Endothelial cell of umbilical vein (primary cell): ENCODE data around the gene LIMK2. TPM values are rescaled to one million over a fixed set of nuclear protein-coding genes. Genes with fewer than 3 reads are reported as not detected.
"Not testable (repeated sequence)": the region's sequence is repeated elsewhere in the genome, so short reads cannot be mapped to it uniquely, and the experiment has no call there.

Experiments
- BruUV-seq: library from RNA; stranded (reverse); fragments of 400-500 nt; replicated peaks from 2 replicates; lab custom pipeline; 2021; lab: Mats Ljungman, UMichigan
- CTCF ChIA-PET: fragments of 300-600, 350-600 bp; sonication (Branson Sonifier 250); formaldehyde crosslinking; loops from one replicate; lab custom pipeline; 2021; ENCODE audit warnings: antibody characterized with exemption, inconsistent platforms; lab: Charles Lee
- POLR2A ChIA-PET: fragments of 300-600, 350-600 bp; sonication (Branson Sonifier 250); formaldehyde crosslinking; loops from one replicate; lab custom pipeline; 2021; ENCODE audit warnings: antibody characterized with exemption, inconsistent platforms; lab: Charles Lee
- DNase-seq: peaks from one replicate; pipeline ENCODE4 v3.0.0-alpha.2; 2011; ENCODE audit warnings: low read depth, low spot score
- FAIRE-seq: peaks from 2 replicates; lab custom pipeline; 2011; peaks lifted over from hg19 to GRCh38; lab: Jason Lieb, UNC
- H2AFZ ChIP-seq: 2 replicates; pipeline ENCODE4 v1.6.0; 2012; ENCODE audit warnings: low read depth, low read length, control low read depth, inconsistent platforms
- H3K27ac ChIP-seq: 2 replicates; pipeline ENCODE4 v1.5.1; 2011; ENCODE audit warnings: low read depth, mild to moderate bottlenecking, control low read depth, low read length, moderate library complexity; ENCODE audit not compliant: insufficient read depth
- H3K27me3 ChIP-seq, 2 experiments: 2 replicates each; pipeline versions ENCODE4 v1.6.0 to v1.6.1; 2011; ENCODE audit warnings: low read length in 2 of 2, mixed read lengths in 1 of 2; ENCODE audit not compliant: control insufficient read depth in 2 of 2, insufficient read depth in 2 of 2
- H3K36me3 ChIP-seq, 2 experiments: 2 replicates in 1 of 2; 3 replicates in 1 of 2; pipeline ENCODE4 v1.5.1; 2011; ENCODE audit warnings: low read length in 2 of 2, mild to moderate bottlenecking in 1 of 2, moderate library complexity in 1 of 2; ENCODE audit not compliant: control insufficient read depth in 2 of 2, insufficient read depth in 2 of 2; ENCODE audit errors: extremely low read depth in 1 of 2
- H3K4me1 ChIP-seq: 3 replicates; pipeline ENCODE4 v1.5.1; 2011; ENCODE audit warnings: mild to moderate bottlenecking, low read length; ENCODE audit not compliant: control insufficient read depth, insufficient read depth; ENCODE audit errors: extremely low read depth
- H3K4me2 ChIP-seq: 2 replicates; pipeline ENCODE4 v1.6.1; 2011; ENCODE audit warnings: low read length, control low read depth, mixed read lengths; ENCODE audit not compliant: insufficient read depth
- H3K4me3 ChIP-seq, 3 experiments: fragments of 200-600 bp in 1 of 3; sonication (generic), shearing (Covaris generic) in 1 of 3; replicated peaks in 1 of 3; 2 replicates each; pipeline ENCODE4 v1.5.1; 2011 to 2016; ENCODE audit warnings: control low read depth in 3 of 3, low read length in 3 of 3, mild to moderate bottlenecking in 2 of 3, inconsistent platforms in 1 of 3, low read depth in 1 of 3, moderate library complexity in 1 of 3; ENCODE audit not compliant: insufficient read depth in 1 of 3
- H3K79me2 ChIP-seq: 2 replicates; pipeline ENCODE4 v1.6.0; 2012; ENCODE audit warnings: low read length, inconsistent platforms; ENCODE audit not compliant: control insufficient read depth, insufficient read depth
- H3K9ac ChIP-seq: replicated peaks from 2 replicates; pipeline ENCODE3; 2011; ENCODE audit warnings: low read length, control low read depth; ENCODE audit not compliant: insufficient read depth; ENCODE audit errors: extremely low read depth
- H3K9me1 ChIP-seq: replicated peaks from 3 replicates; pipeline ENCODE4 v1.6.0; 2011; ENCODE audit warnings: mild to moderate bottlenecking, low read length; ENCODE audit not compliant: control insufficient read depth, insufficient read depth; ENCODE audit errors: extremely low read depth
- H3K9me3 ChIP-seq: replicated peaks from 2 replicates; pipeline ENCODE4 v1.5.1; 2012; ENCODE audit warnings: low read length, inconsistent platforms; ENCODE audit not compliant: control insufficient read depth, insufficient read depth
- H4K20me1 ChIP-seq: replicated peaks from 2 replicates; pipeline ENCODE3; 2011; ENCODE audit warnings: mild to moderate bottlenecking, low read length; ENCODE audit not compliant: control insufficient read depth, insufficient read depth; ENCODE audit errors: extremely low read depth
- EZH2 ChIP-seq: IDR thresholded peaks from 2 replicates; pipeline ENCODE4 v1.6.1; 2012; ENCODE audit warnings: borderline replicate concordance, low read depth, mild to moderate bottlenecking, moderate library complexity, low read length, inconsistent platforms; ENCODE audit not compliant: severe bottlenecking
- FOS ChIP-seq: IDR thresholded peaks from 2 replicates; pipeline ENCODE4 v1.6.1; 2011; ENCODE audit warnings: mild to moderate bottlenecking, low read length, moderate library complexity, borderline replicate concordance; ENCODE audit not compliant: insufficient read depth
- GATA2 ChIP-seq: IDR thresholded peaks from 2 replicates; pipeline ENCODE4 v1.7.0; 2011; ENCODE audit warnings: low read depth, mild to moderate bottlenecking, moderate library complexity, mixed read lengths, low read length; ENCODE audit not compliant: insufficient read length, insufficient read depth
- JUN ChIP-seq: IDR thresholded peaks from 2 replicates; pipeline ENCODE4 v1.6.1; 2011; ENCODE audit warnings: borderline replicate concordance, low read depth; ENCODE audit not compliant: insufficient read length, insufficient read depth
- MAX ChIP-seq: IDR thresholded peaks from 2 replicates; pipeline ENCODE4 v1.6.1; 2011; ENCODE audit not compliant: insufficient read depth, insufficient read length
- MYC ChIP-seq: IDR thresholded peaks from one replicate; pipeline ENCODE4 v1.6.1; 2011; ENCODE audit warnings: mild to moderate bottlenecking, low read depth, low read length
- POLR2AphosphoS5 ChIP-seq: IDR thresholded peaks from 2 replicates; pipeline ENCODE4 v1.6.1; 2012; ENCODE audit warnings: low read depth, mild to moderate bottlenecking, control low read depth, low read length, moderate library complexity; ENCODE audit not compliant: insufficient read depth
- dilution Hi-C: fragments of 300-500 bp; cut with MboI; formaldehyde crosslinking; loops from one replicate; pipeline ENCODE4 v1.15.0; 2019; ENCODE audit warnings: low sequenced_read_pairs; ENCODE audit not compliant: extremely low pct_ligation_motif_present
- intact Hi-C: fragments of 100-400 bp; cut with micrococcal nuclease; formaldehyde crosslinking; loops from one replicate; pipeline ENCODE4 v1.10.0; 2022
- polyA plus RNA-seq, 4 experiments: library from polyadenylated mRNA; depleted of rRNA in 3 of 4; stranded (reverse) in 3 of 4; unstranded in 1 of 4; fragments of >200 nt; gene quantifications; 2 replicates each; pipeline versions ENCODE4 v1.2.1 to v1.2.3, GENCODE V29; 2011 to 2012; ENCODE audit warnings: missing spikeins in 1 of 4
- total RNA-seq: library from RNA; stranded (reverse); gene quantifications from 2 replicates; pipeline ENCODE4 v1.2.3, GENCODE V29; 2021

Gene LIMK2
- total and polyA plus RNA-seq, 2 donors (not counting 3 experiments of a cell fraction or from before 2014, with no cell fraction given) = 23.2 to 76.7 TPM

- Histone ChIP-seq H3K36me3 (peaks cover 0 to 3% of the 10 kb centered on the region in 2 experiments), H3K9me3 (no peaks in the 10 kb centered on the region), H3K4me1 (peaks cover 76% of the 10 kb centered on the region), H3K27me3 (no peaks in the 10 kb centered on the region), H3K9me1 (no peaks in the 10 kb centered on the region), H4K20me1 (no peaks in the 10 kb centered on the region), H3K79me2 (peaks cover 52% of the 10 kb centered on the region), H3K4me3 (peak overlapping the region in 1 of 3 experiments; percentile 29), H2AFZ (no peak overlapping the region), H3K4me2 (peak overlapping the region; percentile 84), H3K27ac (peak overlapping the region; percentile 93), H3K9ac (peak overlapping the region; percentile 66)
- peak; percentile 80 for FAIRE-seq
- peak; percentile 59 for TF ChIP-seq GATA2
- TF ChIP-seq POLR2AphosphoS5 = peak; percentile 54
- peak; percentile 36 for TF ChIP-seq FOS
- TF ChIP-seq MYC = no peak
- TF ChIP-seq MAX = no peak
- TF ChIP-seq JUN = no peak
- no peak for TF ChIP-seq EZH2
- ChIA-PET POLR2A (no interaction called here), CTCF (interaction anchor here (0.7 to 13.2 kb wide), 9 partner anchors 9 to 128 kb away, joined by 3 to 181 read pairs (median 4); partner anchors contain the start of genes LIMK2 and SELENOM)
- intact Hi-C loops (loop anchor here (1.0 to 2.0 kb wide), 2 partner anchors 9 to 38 kb away; no protein-coding TSS in a partner anchor), dilution Hi-C loops (no loop called here)
- peak; percentile 84 for DNase-seq
- no TSS peak for BruUV-seq
Observed at GRCh38 chr22:31235081-31235480, 23.0 kb downstream of the LIMK2 start.

DNA sequence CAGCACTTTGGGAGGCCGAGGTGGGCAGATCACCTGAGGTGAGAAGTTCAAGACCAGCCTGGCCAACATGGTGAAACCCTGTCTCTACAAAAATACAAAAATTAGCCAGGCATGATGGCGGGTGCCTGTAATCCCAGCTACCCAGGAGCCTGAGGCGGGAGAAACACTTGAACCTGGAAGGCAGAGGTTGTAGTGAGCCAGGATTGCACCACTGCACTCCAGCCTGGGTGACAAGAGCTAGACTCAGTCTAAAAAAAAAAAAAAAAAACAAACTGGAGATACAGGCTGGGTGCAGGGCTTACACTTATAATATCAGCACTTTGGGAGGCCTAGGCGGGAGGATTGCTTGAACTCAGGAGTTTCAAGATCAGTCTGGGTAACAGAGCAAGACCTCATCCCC lies 23.9 kb downstream of the LIMK2 start:
- DNase-seq, H3K36me3 ChIP-seq, BruUV-seq, H4K20me1 ChIP-seq, H3K9me1 ChIP-seq, FAIRE-seq, intact Hi-C loops, H3K9ac ChIP-seq, H2AFZ ChIP-seq, H3K9me3 ChIP-seq, H3K4me3 ChIP-seq, H3K27me3 ChIP-seq, H3K4me2 ChIP-seq, dilution Hi-C loops: not testable (repeated sequence)
- H3K79me2 ChIP-seq = peaks cover 56% of the 10 kb centered on the region
- H3K27ac ChIP-seq = peak overlapping the region; percentile 93
- H3K4me1 ChIP-seq = peaks cover 76% of the 10 kb centered on the region
- POLR2A ChIA-PET = interaction anchor here (1.2 kb wide), 1 partner anchor 76 kb away, joined by 6 read pairs; the partner anchor contains the start of gene RNF185
- CTCF ChIA-PET = interaction anchor here (0.8 to 13.2 kb wide), 4 partner anchors 8 to 37 kb away, joined by 4 to 181 read pairs (median 8); partner anchors contain the start of gene LIMK2
